Measurements from ENCODE around the gene ZMYM4. TPM values are rescaled to one million over a fixed set of nuclear protein-coding genes. Genes with fewer than 3 reads are reported as not detected.
"Not testable (repeated sequence)": the region's sequence is repeated elsewhere in the genome, so short reads cannot be mapped to it uniquely, and the experiment has no call there.

Gene ZMYM4
- total RNA-seq, 4 donors from 2014 or later, result 10.6 to 33.8 (median 25.6) TPM

DNA sequence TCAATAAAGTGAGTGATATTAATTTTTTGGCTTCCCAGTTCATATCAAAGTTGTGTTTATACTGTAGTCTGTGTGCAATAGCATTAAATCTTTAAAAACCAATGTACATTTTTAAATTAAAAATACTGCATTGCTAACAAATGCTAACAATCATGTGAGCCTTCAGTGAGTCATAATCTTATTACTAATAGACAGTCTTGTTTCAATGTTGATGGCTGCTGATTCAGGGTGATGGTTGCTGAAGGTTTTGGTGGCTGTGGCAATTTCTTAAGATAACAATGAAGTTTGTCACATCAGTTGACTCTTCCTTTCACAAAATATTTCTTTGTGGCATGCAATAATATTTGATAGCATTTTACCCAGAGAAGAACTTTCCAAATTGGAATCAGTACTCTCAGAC lies 109.0 kb downstream of the ZMYM4 start:
- Histone ChIP-seq H3K9me3 (no peaks in the 10 kb centered on the region), H3K36me3 (peaks cover 0 to 44% (median 0%) of the 10 kb centered on the region in 3 donors), H3K27ac (no peak overlapping the region), H3K27me3 (no peaks in the 10 kb centered on the region), H3K4me1 (no peaks in the 10 kb centered on the region), H3K4me3 (no peak overlapping the region)
- DNase-seq, result no peak
- intact Hi-C loops (cut with DNase I), result no loop called here
- TF ChIP-seq POLR2A (IDR thresholded peaks at IDR 0.05), result no peak
- TF ChIP-seq, protein P1, sequence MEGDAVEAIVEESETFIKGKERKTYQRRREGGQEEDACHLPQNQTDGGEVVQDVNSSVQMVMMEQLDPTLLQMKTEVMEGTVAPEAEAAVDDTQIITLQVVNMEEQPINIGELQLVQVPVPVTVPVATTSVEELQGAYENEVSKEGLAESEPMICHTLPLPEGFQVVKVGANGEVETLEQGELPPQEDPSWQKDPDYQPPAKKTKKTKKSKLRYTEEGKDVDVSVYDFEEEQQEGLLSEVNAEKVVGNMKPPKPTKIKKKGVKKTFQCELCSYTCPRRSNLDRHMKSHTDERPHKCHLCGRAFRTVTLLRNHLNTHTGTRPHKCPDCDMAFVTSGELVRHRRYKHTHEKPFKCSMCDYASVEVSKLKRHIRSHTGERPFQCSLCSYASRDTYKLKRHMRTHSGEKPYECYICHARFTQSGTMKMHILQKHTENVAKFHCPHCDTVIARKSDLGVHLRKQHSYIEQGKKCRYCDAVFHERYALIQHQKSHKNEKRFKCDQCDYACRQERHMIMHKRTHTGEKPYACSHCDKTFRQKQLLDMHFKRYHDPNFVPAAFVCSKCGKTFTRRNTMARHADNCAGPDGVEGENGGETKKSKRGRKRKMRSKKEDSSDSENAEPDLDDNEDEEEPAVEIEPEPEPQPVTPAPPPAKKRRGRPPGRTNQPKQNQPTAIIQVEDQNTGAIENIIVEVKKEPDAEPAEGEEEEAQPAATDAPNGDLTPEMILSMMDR (IDR thresholded peaks at IDR 0.05), result no peak

DNA sequence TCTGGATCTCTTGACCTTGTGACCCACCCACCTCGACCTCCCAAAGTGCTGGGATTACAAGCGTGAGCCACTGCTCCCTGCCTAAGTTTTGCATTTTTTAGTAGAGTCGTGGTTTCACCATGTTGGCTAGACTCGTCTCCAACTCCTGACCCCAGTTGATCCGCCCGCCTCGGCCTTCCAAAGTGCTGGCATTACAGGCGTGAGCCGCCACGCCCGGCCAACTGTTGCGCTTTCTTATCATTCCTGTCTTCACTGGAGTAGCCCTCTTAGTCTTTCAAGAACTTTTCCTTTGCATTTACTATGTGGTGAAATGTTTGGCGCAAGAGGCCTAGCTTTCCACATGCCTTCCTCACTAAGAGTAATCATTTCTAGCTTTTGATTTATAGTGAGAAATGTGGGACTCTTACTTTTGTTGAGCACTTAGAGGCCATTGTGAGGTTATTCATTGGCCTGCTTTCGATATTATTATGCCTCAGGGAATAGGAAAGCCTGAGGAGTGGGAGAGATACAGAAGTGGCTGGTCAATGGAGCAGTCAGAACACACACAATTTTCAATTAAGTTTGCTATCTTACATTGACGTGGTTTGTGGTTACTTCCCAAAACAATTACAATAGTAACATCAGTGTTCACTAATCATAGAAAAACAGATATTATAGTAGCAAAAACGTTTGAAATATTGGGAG lies 111.0 kb downstream of the ZMYM4 start:
- H3K27ac ChIP-seq, result no peak overlapping the region
- H3K36me3 ChIP-seq, result peaks cover 0 to 47% (median 0%) of the 10 kb centered on the region in 3 donors
- DNase-seq, result no peak
- H3K9me3 ChIP-seq, result no peaks in the 10 kb centered on the region
- intact Hi-C loops (cut with DNase I), result no loop called here
- no peaks in the 10 kb centered on the region for H3K4me1 ChIP-seq
- H3K4me3 ChIP-seq, result no peak overlapping the region
- WGBS, 2 donors, result 91% methylated on average over 16 of the region's 16 CpGs
- no peaks in the 10 kb centered on the region for H3K27me3 ChIP-seq
- no peak for TF ChIP-seq POLR2A (IDR thresholded peaks at IDR 0.05)
- TF ChIP-seq, protein P1 (IDR thresholded peaks at IDR 0.05), result no peak

DNA sequence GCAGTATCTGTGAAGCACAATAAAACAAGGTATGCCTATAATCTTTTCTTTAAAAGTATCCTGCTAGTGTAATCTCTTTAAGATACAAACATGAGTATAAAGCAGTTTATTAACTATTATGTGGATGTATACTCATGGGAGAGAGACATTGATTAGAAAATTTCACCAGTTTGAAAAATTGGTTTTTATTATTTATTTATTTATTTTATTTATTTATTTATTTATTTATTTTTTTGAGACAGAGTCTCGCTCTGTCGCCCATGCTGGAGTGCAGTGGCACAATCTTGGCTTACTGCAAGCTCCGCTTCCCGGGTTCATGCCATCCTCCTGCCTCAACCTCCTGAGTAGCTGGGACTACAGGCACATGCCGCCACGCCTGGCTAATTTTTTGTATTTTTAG lies 111.6 kb downstream of the ZMYM4 start:
- H3K36me3 ChIP-seq, result peaks cover 0 to 53% (median 0%) of the 10 kb centered on the region in 3 donors
- H3K27ac ChIP-seq; DNase-seq; H3K4me1 ChIP-seq; H3K9me3 ChIP-seq; H3K4me3 ChIP-seq; H3K27me3 ChIP-seq; intact Hi-C loops (cut with DNase I): not testable (repeated sequence)
- 95 to 99% methylated on average over 6 of the region's 6 CpGs for WGBS, 2 donors

DNA sequence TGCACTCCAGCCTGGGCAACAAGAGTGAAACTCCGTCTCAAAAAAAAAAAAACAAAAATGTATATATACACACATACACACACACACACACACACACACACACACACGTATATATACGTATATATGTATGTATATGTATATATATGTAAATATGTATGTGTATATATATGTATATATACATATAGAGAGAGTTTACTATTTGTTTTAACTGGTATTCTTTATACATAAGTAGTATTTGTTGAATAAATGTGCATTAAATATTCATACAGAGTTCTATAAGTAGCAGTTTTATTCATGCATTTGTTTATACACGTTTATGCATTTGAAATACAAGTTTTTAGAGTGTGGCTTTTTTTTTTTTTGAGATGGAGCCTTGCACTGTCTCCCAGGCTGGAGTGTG lies 113.6 kb downstream of the ZMYM4 start:
- no peak for DNase-seq
- WGBS, 2 donors, result 88 to 94% methylated on average over 4 of the region's 4 CpGs
- no peaks in the 10 kb centered on the region for H3K27me3 ChIP-seq
- no peaks in the 10 kb centered on the region for H3K9me3 ChIP-seq
- peaks cover 0 to 62% (median 6%) of the 10 kb centered on the region in 3 donors for H3K36me3 ChIP-seq
- no peak overlapping the region for H3K27ac ChIP-seq
- H3K4me1 ChIP-seq, result no peaks in the 10 kb centered on the region
- intact Hi-C loops (cut with DNase I), result no loop called here
- TF ChIP-seq, protein P1 (IDR thresholded peaks at IDR 0.05), result no peak
- no peak for TF ChIP-seq POLR2A (IDR thresholded peaks at IDR 0.05)
- H3K4me3 ChIP-seq, result no peak overlapping the region

DNA sequence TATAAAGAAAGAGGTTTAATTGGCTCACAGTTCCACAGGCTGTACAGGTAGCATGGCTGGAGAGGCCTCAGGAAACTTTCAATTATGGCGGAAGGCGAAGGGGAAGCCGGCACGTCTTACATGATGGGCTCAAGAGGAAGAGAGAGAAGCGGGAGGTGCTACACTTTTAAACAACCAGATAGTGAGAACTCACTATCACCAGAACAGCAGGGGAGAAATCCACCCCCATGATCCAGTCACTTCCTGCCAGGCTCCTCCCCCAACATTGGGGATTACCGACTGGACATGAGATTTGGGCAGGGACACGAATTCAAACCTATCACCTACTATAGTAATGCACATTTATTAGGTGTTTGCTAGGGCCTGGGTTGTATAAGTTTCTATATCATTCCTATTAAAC lies 117.8 kb downstream of the ZMYM4 start:
- Histone ChIP-seq H3K27me3 (no peaks in the 10 kb centered on the region), H3K4me1 (no peaks in the 10 kb centered on the region), H3K36me3 (peaks cover 5 to 83% (median 11%) of the 10 kb centered on the region in 3 donors), H3K27ac (no peak overlapping the region), H3K4me3 (no peak overlapping the region), H3K9me3 (no peaks in the 10 kb centered on the region)
- TF ChIP-seq, protein P1 (IDR thresholded peaks at IDR 0.05), result no peak
- TF ChIP-seq POLR2A (IDR thresholded peaks at IDR 0.05), result no peak
- intact Hi-C loops (cut with DNase I), result no loop called here
- DNase-seq, result no peak
- 90 to 95% methylated on average over 7 of the region's 7 CpGs for WGBS, 2 donors

DNA sequence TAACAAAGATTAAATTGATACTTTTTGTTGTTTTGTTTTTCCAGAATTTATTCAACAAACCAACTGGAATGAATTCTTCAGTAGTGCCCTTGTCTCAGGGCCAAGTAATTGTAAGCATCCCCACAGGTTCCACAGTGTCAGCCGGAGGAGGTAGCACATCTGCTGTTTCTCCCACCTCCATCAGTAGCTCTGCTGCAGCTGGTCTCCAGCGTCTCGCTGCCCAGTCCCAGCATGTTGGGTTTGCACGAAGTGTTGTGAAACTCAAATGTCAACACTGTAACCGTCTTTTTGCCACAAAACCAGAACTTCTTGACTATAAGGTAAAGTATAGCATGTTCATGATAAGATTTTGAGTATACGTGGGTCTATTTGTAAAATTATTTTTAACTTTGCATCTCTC lies 118.5 kb downstream of the ZMYM4 start:
- TF ChIP-seq, protein P1 (IDR thresholded peaks at IDR 0.05), result no peak
- no peak for TF ChIP-seq POLR2A (IDR thresholded peaks at IDR 0.05)
- no peak overlapping the region for H3K27ac ChIP-seq
- H3K9me3 ChIP-seq, result no peaks in the 10 kb centered on the region
- no peak for DNase-seq
- no peaks in the 10 kb centered on the region for H3K27me3 ChIP-seq
- 78 to 87% methylated on average over 6 of the region's 6 CpGs for WGBS, 2 donors
- H3K4me3 ChIP-seq, result no peak overlapping the region
- intact Hi-C loops (cut with DNase I), result no loop called here
- H3K4me1 ChIP-seq, result no peaks in the 10 kb centered on the region
- peaks cover 5 to 83% (median 11%) of the 10 kb centered on the region in 3 donors for H3K36me3 ChIP-seq

Measured in esophagus squamous epithelium (tissue), 5 donors.